Left ventricle myocardium inferior (tissue), 1 donor: ENCODE measurements around the gene SYNPO2. TPM values are rescaled to one million over a fixed set of nuclear protein-coding genes. Genes with fewer than 3 reads are reported as not detected.

Experiments used
- DNase-seq: peaks from one replicate; pipeline ENCODE4 v3.0.0-alpha.2; 2020
- H3K27ac ChIP-seq: fragments of 200-600 bp; replicated peaks from 2 replicates; pipeline ENCODE4 v1.8.0; 2021
- H3K27me3 ChIP-seq: fragments of 200-600 bp; 2 replicates; pipeline ENCODE4 v1.8.0; 2021; ENCODE audit warnings: low read depth
- H3K36me3 ChIP-seq: fragments of 200-600 bp; 2 replicates; pipeline ENCODE4 v1.8.0; 2021
- H3K4me1 ChIP-seq: fragments of 200-600 bp; 2 replicates; pipeline ENCODE4 v1.8.0; 2021
- H3K4me3 ChIP-seq: fragments of 200-600 bp; 2 replicates; pipeline ENCODE4 v1.8.0; 2021; ENCODE audit warnings: mild to moderate bottlenecking, moderate library complexity
- H3K9me3 ChIP-seq: fragments of 200-600 bp; replicated peaks from 2 replicates; pipeline ENCODE4 v1.8.0; 2021
- CTCF ChIP-seq: fragments of 200-600 bp; IDR thresholded peaks from 2 replicates; pipeline ENCODE4 v1.8.0; 2021; ENCODE audit warnings: antibody characterized with exemption, mild to moderate bottlenecking, borderline replicate concordance
- intact Hi-C: fragments of 100-400 bp; cut with micrococcal nuclease; formaldehyde crosslinking; loops from one replicate; pipeline ENCODE4 v1.11.0; 2022
- total RNA-seq: library from RNA; stranded (reverse); fragmentation: NEBNext Ultra II Directional; extraction: Animal tissue kit (Norgen Biotek cat#: 25700); gene quantifications from one replicate; pipeline ENCODE4 v1.2.1, GENCODE V29; 2021
- donor health status: DM: no; HTN: yes; CAD: no; lungs with severe emphysema.

SYNPO2 gene
- total RNA-seq, 1 donor from 2014 or later: 239 TPM

GRCh38 chr4:118846979-118847378 lies 41.7 kb upstream of the SYNPO2 start:
- H3K4me1 ChIP-seq: no peaks in the 10 kb centered on the region
- H3K27me3 ChIP-seq: no peaks in the 10 kb centered on the region
- no peak overlapping the region for H3K4me3 ChIP-seq
- no peak for TF ChIP-seq CTCF
- no peaks in the 10 kb centered on the region for H3K9me3 ChIP-seq
- intact Hi-C loops: no loop called here
- DNase-seq: no peak
- no peak overlapping the region for H3K27ac ChIP-seq
- H3K36me3 ChIP-seq: no peaks in the 10 kb centered on the region

GRCh38 chr4:118848242-118848641 lies 40.4 kb upstream of the SYNPO2 start:
- no peaks in the 10 kb centered on the region for H3K4me1 ChIP-seq
- no peak overlapping the region for H3K4me3 ChIP-seq
- no peaks in the 10 kb centered on the region for H3K9me3 ChIP-seq
- H3K36me3 ChIP-seq: no peaks in the 10 kb centered on the region
- H3K27ac ChIP-seq: no peak overlapping the region
- intact Hi-C loops: no loop called here
- no peak for TF ChIP-seq CTCF
- DNase-seq: no peak
- no peaks in the 10 kb centered on the region for H3K27me3 ChIP-seq

- Histone ChIP-seq H3K36me3 (no peaks in the 10 kb centered on the region), H3K4me1 (no peaks in the 10 kb centered on the region), H3K4me3 (no peak overlapping the region), H3K27ac (no peak overlapping the region), H3K27me3 (no peaks in the 10 kb centered on the region), H3K9me3 (no peaks in the 10 kb centered on the region)
- no peak for TF ChIP-seq CTCF
- no peak for DNase-seq
- intact Hi-C loops: no loop called here
These were observed 39.8 kb upstream of the SYNPO2 start for GRCh38 chr4:118848901-118849300.

- Histone ChIP-seq H3K36me3 (no peaks in the 10 kb centered on the region), H3K27ac (no peak overlapping the region), H3K9me3 (no peaks in the 10 kb centered on the region), H3K4me3 (peak overlapping the region; percentile 61), H3K4me1 (no peaks in the 10 kb centered on the region), H3K27me3 (no peaks in the 10 kb centered on the region)
- intact Hi-C loops: no loop called here
- no peak for TF ChIP-seq CTCF
- DNase-seq: no peak
These were observed 38.7 kb upstream of the SYNPO2 start for GRCh38 chr4:118849867-118850487.

- Histone ChIP-seq H3K36me3 (no peaks in the 10 kb centered on the region), H3K4me1 (no peaks in the 10 kb centered on the region), H3K27ac (peak overlapping the region; percentile 29), H3K4me3 (peak overlapping the region; percentile 61), H3K27me3 (no peaks in the 10 kb centered on the region), H3K9me3 (no peaks in the 10 kb centered on the region)
- intact Hi-C loops: no loop called here
- no peak for DNase-seq
- no peak for TF ChIP-seq CTCF
These were observed 38.0 kb upstream of the SYNPO2 start for GRCh38 chr4:118850488-118851173.
